Common myeloid progenitor, CD34-positive (primary cell): Measurements from ENCODE around the gene ARMC9.
A peak's percentile ranks its signal among the peaks of the same experiment; 100 is the strongest.

ENCODE experiments used
- CTCF ChIA-PET: fragments of 350-600 bp; sonication (Branson Sonifier 250); formaldehyde crosslinking; loops from one replicate; lab custom pipeline; 2021; ENCODE audit warnings: antibody characterized with exemption; lab: Charles Lee
- POLR2A ChIA-PET: fragments of 350-600 bp; sonication (Branson Sonifier 250); formaldehyde crosslinking; loops from one replicate; lab custom pipeline; 2021; ENCODE audit warnings: antibody characterized with exemption; lab: Charles Lee
- DNase-seq, 3 donors: peaks; one replicate each; pipeline versions ENCODE4 v3.0.0 to v3.0.0-alpha.2; 2013
- H3K27ac ChIP-seq, 2 experiments: 1 replicate in 1 of 2; 2 replicates in 1 of 2; pipeline ENCODE4 v1.7.0; 2013; ENCODE audit warnings: inconsistent platforms in 2 of 2, low read length in 2 of 2, mild to moderate bottlenecking in 2 of 2, low read depth in 1 of 2, moderate library complexity in 1 of 2; ENCODE audit not compliant: severe bottlenecking in 2 of 2, insufficient read depth in 1 of 2, poor library complexity in 1 of 2
- H3K27me3 ChIP-seq, 5 experiments: replicated peaks in 2 of 5; 1 replicate in 3 of 5; 2 replicates in 2 of 5; pipeline versions ENCODE4 v1.6.1 to v1.7.0; 2013; ENCODE audit warnings: low read length in 4 of 5, mild to moderate bottlenecking in 2 of 5, moderate library complexity in 2 of 5, inconsistent platforms in 1 of 5; ENCODE audit not compliant: insufficient read depth in 5 of 5, control insufficient read depth in 4 of 5
- H3K36me3 ChIP-seq, 4 experiments: 1 replicate in 2 of 4; 2 replicates in 2 of 4; pipeline versions ENCODE4 v1.6.1 to v1.7.0; 2013; ENCODE audit warnings: low read length in 3 of 4, control low read depth in 1 of 4, mild to moderate bottlenecking in 1 of 4; ENCODE audit not compliant: control insufficient read depth in 4 of 4, insufficient read depth in 4 of 4
- H3K4me1 ChIP-seq, 4 experiments: 1 replicate in 3 of 4; 2 replicates in 1 of 4; pipeline versions ENCODE4 v1.6.1 to v1.7.1; 2013; ENCODE audit warnings: low read length in 3 of 4, mild to moderate bottlenecking in 3 of 4, control low read depth in 1 of 4, inconsistent platforms in 1 of 4, moderate library complexity in 1 of 4; ENCODE audit not compliant: control insufficient read depth in 4 of 4, insufficient read depth in 4 of 4; ENCODE audit errors: control extremely low read depth in 1 of 4
- H3K4me3 ChIP-seq, 7 experiments: 1 replicate in 4 of 7; 2 replicates in 3 of 7; pipeline versions ENCODE4 v1.5.1 to v1.7.0; 2013; ENCODE audit warnings: mild to moderate bottlenecking in 7 of 7, low read length in 6 of 7, moderate library complexity in 6 of 7, inconsistent platforms in 2 of 7, low read depth in 2 of 7, control low read depth in 1 of 7; ENCODE audit not compliant: insufficient read depth in 4 of 7, control insufficient read depth in 1 of 7; ENCODE audit errors: extremely low read depth in 1 of 7
- H3K9me3 ChIP-seq, 5 experiments: 1 replicate in 4 of 5; 2 replicates in 1 of 5; pipeline versions ENCODE4 v1.6.1 to v1.7.1; 2013; ENCODE audit warnings: low read length in 4 of 5, mild to moderate bottlenecking in 2 of 5, inconsistent platforms in 1 of 5, low read depth in 1 of 5, moderate library complexity in 1 of 5; ENCODE audit not compliant: control insufficient read depth in 4 of 5, insufficient read depth in 2 of 5; ENCODE audit errors: control extremely low read depth in 1 of 5
- WGBS: methylation state at CpG from one replicate; pipeline ENCODE4 v1.1.5; 2013; ENCODE audit not compliant: insufficient coverage; 5-methylcytosine and 5-hydroxymethylcytosine counted together

Gene ARMC9

GRCh38 chr2:231422056-231422455 is 223.6 kb downstream of the ARMC9 start:
- 40% methylated on average over 2 of the region's 2 CpGs for WGBS
- Histone ChIP-seq H3K4me3 (no peak overlapping the region), H3K4me1 (peaks cover 0 to 2% (median 0%) of the 10 kb centered on the region in 4 experiments), H3K27me3 (no peaks in the 10 kb centered on the region), H3K27ac (no peak overlapping the region), H3K9me3 (no peaks in the 10 kb centered on the region), H3K36me3 (no peaks in the 10 kb centered on the region)
- ChIA-PET POLR2A (no interaction called here), CTCF (interaction anchor here (0.8 to 5.4 kb wide), 2 partner anchors 10 to 194 kb away, joined by 3 to 27 read pairs; no protein-coding TSS in a partner anchor)
- DNase-seq, result peak in 1 of 3 donors; percentile 69

- DNase-seq, result no peak
- ChIA-PET CTCF (interaction anchor here (5.4 kb wide), 1 partner anchor 11 kb away, joined by 27 read pairs; no protein-coding TSS in a partner anchor), POLR2A (no interaction called here)
- WGBS, result 95% methylated on average over 8 of the region's 10 CpGs
- Histone ChIP-seq H3K36me3 (no peaks in the 10 kb centered on the region), H3K4me1 (peaks cover 0 to 2% (median 0%) of the 10 kb centered on the region in 4 experiments), H3K27me3 (no peaks in the 10 kb centered on the region), H3K4me3 (no peak overlapping the region), H3K27ac (no peak overlapping the region), H3K9me3 (no peaks in the 10 kb centered on the region)
These were observed 224.7 kb downstream of the ARMC9 start for GRCh38 chr2:231423176-231423575.
